ENCODE data around the gene CTNNA3.
A peak's percentile ranks its signal among the peaks of the same experiment; 100 is the strongest.
"Not testable (repeated sequence)": the region's sequence is repeated elsewhere in the genome, so short reads cannot be mapped to it uniquely, and the experiment has no call there.

The CTNNA3 gene

DNA sequence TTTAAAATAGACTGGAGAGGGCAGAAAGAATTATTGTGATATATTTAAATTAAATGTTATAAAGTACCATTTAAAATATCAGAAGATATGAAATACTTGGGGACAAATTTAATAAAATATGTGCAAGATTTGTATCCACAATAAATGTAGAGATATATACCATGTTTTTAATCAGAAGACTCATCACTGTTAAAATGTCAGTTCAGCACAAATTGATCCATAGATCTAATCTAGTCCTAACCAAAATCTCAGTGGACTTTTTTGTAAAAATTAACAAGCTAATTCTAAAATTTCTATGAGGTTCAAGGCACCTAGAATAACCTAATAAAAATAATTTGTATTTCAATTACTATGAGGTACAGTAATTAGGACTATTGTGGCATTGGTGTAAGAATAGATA, 96.4 kb downstream of the CTNNA3 start:
- no peak for DNase-seq

DNA sequence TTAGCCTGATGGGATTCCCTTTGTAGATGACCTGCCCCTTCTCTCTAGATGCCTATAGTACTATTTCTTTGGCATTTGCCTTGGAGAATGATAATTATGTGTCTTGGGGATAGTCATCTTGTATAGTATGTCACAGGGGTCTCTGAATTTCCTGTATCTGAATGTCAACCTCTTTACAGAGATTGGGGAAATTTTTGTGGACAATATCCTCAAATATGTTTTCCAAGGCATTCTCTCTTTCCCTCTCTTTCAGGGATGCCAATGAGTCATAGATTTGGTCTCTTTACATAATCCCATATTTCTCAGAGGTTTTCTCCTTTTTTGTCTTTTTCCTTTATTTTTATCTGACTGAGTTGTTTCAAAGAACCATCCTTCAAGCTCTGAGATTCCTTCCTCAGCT, 99.4 kb downstream of the CTNNA3 start:
- DNase-seq: no peak

DNA sequence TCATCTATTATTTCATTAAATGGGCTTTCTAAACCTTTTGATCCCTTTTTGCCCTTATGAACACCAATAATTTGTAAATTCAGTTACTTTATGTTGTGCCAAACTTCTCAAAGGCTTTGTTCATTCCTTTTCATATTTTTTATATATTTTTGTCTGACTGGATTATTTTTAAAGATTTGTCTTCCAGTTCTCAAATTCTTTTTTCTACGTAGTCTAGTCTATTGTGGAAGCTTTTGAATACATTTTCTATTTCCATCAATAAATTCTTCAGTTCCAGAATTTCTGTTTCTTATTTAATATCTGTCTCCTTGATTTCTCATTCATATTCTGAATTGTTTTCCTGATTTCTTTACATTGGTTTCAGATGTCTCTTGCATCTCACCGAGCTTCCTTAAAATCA, 108.2 kb downstream of the CTNNA3 start:
- no peak for DNase-seq

DNA sequence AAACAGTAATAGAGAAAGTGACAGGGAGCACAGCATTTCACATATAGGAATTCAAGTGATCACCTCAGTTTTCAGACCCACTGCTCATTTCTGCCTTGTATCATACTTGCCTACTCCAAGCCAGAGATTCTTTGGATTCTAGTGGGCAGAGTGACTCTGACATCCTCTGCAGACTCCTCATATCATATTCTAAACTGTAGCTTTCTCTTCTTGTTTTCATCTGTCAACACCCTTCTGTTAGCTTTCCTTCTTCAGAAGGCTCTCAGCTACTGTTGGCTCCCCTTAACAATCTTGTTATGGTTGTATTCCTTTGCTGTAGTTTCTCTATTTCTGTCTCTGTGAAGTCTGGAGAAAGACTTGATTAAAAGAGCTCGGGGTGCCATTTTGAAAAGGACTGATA, 120.5 kb downstream of the CTNNA3 start:
- DNase-seq: no peak

DNA sequence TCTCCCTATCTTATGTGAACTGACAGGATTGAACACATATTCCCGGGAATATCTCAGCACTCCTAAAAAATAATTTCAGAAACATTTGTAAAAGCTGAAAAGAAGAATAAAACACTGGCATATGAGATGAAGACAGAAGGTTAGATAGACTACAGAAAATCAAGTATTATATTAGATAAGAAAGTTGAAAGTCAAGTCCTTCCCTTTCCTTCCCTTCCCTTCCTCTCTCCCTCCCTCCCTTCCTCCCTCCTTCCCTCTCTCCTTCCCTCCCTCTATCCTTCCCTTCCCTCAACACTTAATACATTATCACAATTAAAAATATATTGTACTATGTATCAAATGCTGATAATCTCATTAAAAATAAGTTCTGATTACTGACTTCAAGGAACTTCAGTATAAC, 122.5 kb downstream of the CTNNA3 start:
- no peak for DNase-seq

DNA sequence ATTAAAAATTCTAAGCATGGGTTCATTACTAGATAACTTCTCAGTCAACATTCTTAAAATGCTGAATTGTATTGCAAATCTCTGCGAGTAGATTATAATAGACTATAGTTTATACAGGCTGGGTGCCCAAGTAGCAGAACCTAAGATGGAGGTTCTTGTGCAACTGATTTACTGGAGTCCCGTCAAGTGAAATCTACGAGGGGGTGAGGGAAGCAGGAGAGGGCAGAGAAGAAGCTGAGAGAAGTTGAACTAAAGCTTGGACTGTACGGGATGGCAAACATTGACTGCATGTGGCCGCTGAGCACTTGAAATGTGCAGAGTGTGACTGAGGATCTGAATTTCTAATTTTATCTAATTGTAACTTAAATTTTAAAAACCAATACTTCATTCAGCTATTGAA, 124.5 kb downstream of the CTNNA3 start:
- DNase-seq: no peak

DNA sequence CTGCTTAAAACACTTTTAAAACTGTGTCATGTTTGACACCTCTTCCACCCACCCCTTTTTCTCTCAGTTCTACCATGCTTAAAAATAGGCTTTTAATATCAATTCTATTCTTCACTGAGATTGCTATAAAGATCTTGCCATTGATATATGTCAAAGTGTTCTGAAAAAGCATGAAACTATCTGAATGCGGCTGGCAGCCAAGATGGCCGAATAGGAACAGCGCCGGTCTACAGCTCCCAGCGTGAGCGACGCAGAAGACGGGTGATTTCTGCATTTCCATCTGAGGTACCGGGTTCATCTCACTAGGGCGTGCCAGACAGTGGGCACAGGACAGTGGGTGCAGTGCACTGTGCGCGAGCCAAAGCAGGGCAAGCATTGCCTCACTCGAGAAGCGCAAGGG, 137.7 kb downstream of the CTNNA3 start:
- DNase-seq: not testable (repeated sequence)

DNA sequence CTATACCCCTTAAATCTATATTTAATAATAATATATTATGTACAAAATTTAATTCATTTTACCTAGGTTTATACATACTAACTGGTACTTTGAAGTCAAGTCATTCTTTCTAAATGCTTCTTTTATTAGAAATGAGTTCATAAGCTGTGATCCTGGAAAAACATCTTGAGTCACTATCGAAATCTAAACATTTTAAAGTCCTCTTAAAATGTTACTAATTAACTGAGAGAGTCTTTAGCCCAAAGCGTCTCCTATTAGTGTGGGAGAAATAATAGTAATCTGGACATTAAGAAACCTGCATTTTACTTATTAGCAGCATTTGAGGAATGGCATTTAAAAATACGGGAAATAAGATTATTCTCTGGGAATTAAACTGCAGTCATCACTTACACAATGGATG, 142.7 kb downstream of the CTNNA3 start:
- no peak for DNase-seq

DNA sequence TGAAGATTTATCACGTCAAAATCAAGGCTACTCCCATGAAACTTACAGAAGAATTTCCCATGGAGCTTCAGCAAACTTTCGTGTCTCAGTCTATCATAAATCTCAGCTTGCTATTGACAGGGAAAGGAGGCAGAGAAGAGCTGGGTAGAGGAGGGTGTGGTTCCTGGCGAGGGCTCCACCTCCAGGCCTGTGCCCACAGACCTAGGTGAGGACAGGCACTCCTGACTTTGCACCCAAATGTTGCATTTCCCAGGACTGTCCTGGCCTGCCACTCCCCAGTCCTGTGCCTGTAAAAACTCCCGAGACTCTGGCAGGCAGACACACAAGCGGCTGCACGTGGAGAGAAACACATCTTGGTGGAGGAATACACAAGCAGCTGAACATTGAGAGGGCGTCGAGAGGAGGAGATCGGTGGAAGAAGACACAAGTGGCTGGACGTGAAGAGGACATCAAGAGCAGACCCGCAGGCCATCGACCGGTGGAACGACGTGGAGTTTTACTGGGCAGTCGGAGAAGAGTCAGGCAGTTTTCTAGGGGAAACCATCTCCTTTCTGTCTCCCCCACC, 145.1 kb downstream of the CTNNA3 start:
- DNase-seq: no peak

DNA sequence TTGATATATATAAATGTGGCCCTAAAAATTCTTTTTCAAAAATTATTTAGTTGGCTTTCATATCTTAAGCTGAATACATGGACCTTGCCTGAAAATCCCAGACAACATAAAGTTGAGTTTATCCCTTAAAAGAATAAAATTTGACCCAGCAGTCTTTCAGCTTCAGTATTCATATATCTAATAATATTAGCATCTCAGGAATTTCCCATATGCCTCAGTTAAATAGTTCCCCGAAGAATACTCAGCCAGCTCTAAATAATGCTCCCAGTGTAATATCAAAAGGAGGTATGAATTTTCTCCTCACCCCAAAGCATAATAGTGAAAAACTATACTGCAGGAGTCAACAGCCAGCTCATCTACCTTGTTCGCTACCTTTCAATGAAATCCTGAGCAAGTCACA, 145.9 kb downstream of the CTNNA3 start:
- DNase-seq: no peak

DNA sequence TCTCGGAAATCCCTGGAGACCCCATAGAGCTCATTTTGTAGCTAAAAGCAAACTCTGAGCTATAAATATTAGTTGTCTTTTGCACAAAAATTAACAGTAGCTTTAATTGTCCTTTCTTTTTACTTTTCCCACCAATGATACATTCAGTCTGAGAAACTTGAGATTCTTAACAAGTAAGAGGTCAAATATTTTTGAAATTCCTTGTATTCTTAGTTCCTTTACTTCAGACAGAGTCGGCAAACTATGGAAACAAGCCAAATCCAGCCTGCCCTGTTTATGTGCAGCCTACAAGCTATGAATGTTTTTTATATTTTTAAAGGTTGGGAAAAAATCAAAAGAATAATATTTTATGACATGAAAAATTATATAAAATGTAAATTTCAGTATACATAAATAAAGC, 146.6 kb downstream of the CTNNA3 start:
- DNase-seq: no peak

DNA sequence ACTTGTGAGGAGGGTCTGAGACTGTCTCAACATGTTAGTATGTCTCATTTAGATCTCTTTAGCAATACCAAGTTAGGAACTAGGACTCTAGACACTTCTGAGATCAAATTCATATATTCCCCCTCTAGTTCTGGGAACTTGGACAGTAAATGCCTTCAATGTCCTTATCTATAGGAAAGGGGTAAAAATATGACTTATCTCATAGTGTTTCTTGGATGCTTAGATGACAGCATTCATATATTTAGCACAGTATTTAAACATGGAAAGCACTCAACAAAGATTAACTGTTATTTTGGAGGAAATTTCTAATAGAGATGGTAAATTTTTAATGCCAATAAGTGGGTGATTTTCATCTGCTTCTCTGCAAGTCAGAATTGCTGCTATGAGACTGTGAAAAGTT, 154.6 kb downstream of the CTNNA3 start:
- no peak for DNase-seq

DNA sequence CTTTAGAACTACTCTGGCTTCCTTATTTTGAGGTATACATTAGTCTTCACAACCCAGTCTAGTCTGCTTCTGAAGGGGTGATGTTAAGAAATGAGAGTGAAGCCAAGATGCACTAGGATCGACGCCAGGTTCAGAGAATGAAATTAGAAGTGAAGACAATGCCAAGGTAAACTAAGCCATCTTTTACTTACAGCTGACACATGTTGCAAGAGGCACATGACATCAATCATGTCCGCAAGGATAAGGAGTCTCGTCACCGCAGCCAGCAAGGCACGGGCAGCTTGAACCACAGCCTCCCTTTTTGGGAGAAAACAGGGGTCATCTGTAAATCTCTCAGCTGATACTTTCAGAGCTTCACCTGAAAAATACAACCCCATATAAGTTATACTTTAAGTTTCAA, 156.7 kb downstream of the CTNNA3 start:
- DNase-seq: no peak

DNA sequence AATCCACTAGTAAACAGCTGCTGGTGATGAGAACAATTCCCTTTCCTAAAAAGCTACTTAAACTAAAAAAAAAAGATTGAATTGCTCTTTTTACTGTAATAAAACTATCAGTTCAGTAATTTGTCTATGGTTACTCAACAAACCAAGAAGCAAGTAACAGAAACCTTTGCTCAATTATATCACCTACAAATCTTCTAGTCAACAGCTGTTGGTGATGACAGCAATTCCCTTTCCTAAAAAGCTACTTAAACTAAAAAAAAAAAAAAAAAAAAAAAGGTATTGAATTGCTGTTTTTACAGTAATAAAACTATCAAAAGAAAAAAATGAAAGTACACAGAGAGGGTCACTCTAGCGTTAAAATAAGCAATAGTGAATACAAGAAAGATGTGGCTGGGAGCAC, 158.1 kb downstream of the CTNNA3 start:
- DNase-seq: no peak

DNA sequence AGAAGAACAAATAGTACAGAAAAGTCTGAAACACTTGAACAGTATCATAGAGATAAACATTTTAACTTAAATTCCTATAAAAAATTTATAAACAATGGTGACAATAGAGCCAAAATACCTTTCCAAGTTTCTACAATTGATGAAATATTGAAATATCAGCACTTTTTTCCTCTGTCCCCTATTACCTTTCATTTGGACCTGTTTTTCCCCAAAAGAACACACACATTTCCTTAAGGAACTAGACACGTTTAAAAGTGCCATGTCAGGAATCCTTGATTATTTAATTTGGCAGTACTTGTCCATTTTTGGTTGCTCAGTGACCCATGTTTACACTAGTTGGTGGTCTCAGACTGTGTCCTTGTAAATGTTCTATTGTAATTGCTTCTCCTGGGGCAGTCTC, 162.6 kb downstream of the CTNNA3 start:
- DNase-seq: no peak

DNA sequence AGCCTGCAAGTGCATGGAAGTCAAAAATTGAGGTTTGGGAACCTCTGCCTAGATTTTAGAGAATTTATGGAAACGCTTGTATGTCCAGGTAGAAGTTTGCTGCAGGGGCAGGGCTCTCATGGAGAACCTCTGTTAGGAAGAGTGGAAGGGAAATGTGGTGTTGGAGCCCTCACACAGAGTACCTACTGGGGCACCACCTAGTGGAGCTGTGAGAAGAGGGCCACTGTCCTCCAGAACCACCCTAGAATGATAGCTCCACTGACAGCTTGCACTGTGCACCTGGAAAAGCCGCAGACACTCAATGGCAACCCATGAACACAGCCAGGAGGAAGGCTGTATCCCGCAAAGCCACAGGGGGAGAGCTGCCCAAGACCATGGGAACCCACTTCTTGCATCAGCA, 165.0 kb downstream of the CTNNA3 start:
- DNase-seq: not testable (repeated sequence)

DNA sequence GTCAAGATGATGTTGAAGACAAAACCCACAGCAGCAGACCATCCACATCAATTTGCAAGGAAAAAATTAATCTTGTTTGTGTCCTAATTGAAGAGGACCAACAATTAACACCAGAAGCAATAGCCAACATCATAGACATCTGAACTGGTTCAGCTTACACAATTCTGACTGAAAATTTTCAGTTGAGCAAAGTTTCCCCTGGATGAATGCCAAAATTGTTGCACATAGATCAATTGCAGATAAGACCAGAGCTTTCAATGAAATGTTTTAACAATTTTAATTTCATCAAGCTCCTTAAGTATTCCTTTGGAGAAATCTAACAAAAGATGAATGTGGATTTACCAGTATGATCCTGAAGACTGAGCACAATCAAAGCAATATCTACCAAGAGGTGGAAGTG, 168.6 kb downstream of the CTNNA3 start:
- DNase-seq: no peak

DNA sequence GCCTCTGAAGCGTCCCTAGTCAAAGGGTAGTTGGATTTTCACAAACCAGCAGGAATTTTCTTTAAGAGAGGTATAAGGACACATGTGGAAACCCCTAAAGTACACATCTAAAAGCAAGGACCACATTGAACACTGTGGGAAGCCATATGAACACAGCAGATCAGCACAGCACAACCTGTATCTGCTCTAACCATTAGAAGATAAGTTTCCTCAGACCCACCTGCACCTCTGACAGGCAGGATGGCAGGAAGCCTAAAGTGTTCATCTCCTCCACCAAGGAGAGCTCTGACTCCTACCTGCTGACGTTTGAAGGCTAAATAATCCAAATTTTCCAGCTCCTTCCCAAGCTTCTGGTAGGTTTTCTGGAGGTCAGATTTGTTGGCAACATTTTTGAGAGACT, 174.4 kb downstream of the CTNNA3 start:
- DNase-seq: no peak

DNA sequence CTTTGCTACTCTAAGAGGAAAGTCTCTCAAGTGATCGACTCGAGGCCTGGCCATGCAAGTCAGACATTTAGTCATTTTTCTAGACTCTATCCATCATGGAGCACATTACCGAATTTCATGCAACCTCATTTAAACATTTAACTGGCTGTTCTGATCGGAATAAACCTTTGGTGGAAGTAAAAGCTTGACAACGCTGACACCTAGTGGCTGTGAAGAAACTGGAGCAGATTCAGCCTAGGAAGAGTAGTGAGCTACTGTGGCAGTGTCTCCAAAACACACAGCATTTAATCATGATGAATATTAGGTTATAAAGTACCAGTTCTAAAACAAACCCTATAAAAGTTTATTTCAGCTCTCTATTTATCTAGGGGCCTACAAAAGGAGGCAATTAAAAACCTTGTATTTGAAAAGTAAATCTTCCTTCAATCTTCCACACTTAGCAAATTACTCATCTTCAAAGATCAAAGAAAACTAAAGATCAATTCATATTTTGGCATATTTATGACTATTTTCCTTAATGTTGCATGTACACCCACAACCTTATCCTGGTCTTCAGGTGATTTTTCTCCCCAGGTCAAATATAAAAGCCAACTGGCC, 175.0 kb downstream of the CTNNA3 start:
- DNase-seq: peak; percentile 7 to 52

DNA sequence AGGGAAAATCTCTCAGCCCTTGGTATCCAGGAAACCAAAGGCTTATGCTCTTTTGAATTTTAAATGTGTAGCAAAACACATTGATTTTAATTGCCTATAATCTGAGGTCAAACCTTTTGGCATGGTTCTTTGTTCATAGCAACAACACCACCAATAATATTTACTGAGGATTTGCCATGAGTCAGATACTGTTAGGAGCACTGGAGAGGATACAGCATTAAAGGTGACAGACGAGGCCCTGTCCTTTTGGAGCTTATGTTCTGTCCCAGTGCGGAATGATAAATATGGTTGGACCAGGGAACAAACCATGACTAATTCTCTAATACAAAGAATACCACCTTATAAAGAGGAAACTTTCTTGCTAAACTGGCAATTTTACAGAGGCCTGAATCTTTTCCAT, 176.6 kb downstream of the CTNNA3 start:
- no peak for DNase-seq

DNA sequence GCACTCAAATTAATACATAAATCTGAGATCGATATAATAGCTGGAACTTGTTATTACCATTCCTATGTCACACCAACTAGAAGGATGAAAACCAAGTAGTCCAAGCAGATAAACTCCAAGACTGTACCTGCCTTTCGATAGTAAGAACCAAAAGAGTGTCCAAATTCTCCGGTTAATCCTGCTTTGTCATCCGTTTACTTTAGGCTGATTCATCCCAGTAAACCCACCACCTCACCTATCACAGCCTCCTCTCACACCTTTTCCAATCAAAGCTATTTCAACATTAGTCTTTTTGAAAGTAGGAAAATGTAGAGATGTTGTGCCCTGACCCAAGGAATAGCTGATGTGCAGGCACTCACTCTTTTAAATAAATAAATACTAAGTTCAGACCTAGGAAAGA, 177.2 kb downstream of the CTNNA3 start:
- DNase-seq: no peak

DNA sequence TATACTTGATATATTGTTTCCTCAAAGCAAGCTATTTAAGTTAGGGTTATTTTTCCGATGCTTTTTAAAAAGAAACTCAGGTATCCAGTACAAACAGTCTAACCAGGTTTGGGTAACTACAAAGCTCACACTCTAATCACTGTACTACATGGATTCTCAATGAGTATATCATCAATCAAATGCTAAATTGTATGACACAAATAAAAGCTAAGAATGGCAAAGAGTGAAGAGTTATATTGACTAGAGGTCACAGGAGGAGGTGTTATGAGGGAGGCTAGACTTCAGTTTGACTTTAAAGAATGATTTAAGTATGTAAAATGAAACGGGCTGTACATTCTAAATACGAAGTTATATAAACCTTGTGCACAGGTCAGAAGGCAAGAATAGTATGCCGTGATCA, 178.0 kb downstream of the CTNNA3 start:
- no peak for DNase-seq

DNA sequence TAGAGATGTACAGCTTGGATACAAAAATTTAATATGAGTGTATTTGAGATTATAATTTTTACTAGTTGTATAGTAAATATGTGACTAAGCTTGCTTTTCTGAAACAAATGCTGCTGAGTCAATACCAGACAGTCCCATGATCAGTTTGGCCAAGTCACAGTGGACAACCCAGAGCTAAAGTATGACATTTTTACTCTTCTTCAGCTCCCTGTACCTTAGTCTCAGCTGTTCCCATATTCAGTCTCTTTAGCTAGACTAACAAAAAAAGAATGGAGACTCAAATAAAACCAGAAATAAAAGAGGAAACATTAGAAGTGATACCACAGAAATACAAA, 189.3 kb downstream of the CTNNA3 start:
- DNase-seq: no peak

DNA sequence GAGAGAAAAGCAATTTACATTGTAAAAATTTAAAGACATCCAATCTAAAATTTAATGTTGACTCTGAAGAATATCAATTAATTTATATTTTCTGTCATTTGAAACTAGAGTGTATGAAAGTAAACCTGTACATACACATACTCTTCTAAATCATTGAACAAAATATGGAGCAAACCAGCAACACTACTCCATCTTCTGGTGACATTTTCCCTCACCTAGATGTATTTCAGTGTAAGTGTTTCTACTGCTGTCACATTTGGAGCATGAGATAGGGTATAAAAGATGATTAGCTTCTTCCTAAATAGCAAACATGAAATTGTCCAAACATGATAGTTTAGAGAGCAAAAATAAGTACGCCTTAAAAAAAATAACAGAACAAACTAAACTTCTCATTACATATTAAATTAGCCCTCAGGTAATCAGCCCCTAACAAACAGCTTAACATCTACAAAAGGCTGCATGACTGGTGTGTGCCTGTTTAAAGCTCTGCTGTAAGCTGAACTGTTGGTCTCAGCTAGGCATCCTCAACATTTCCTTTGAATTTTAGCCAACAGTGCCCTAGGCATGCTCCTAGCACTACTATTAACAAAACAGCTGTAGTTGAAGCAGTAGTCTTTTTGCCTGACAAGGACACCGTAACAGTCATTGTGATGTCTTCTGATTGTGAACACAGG, 189.8 kb downstream of the CTNNA3 start:
- DNase-seq: no peak
